DMS53 (cell line): ENCODE data around the gene DCUN1D1.
A peak's percentile ranks its signal among the peaks of the same experiment; 100 is the strongest.

Experiments
- DNase-seq: peaks from one replicate; lab custom pipeline; 2025; lab: John Stamatoyannopoulos, UW

The DCUN1D1 gene

DNA sequence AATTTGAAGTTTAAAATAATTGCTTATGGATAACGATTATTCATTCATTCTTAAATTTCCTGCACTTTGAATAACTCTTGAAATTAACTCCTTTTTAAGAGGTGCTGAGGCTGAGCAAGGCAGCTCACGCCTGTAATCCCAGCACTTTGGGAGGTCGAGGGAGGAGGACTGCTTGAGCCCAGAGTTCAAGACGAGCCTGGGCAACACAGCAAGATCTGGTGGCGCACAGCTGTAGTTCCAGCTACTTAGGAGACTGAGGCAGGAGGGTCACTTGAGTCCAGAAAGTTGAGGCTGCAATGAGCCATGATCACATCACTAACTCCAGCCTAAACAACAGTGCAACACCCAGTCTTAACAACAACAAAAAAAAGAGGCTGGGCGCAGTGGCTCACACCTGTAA, 8.0 kb downstream of the DCUN1D1 start:
- DNase-seq, result no peak

DNA sequence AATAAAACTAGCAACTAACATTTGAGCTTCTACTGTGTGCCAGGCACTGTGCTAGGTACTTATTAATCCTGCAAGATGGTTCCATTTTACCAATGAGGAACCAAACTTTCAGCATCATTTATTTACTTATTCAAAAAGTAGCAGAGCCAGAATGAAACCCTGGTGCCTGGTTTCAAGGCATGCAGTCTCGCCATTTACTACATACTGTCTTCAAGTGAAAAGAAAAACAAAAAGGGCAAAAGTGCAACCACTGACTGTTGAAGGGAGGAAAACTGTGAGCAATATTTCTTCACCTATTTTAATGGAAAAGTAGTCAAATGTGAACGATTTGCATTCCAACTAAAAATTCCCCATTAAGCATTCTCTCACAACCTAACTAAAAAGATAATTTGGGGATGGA, 8.7 kb downstream of the DCUN1D1 start:
- no peak for DNase-seq

DNA sequence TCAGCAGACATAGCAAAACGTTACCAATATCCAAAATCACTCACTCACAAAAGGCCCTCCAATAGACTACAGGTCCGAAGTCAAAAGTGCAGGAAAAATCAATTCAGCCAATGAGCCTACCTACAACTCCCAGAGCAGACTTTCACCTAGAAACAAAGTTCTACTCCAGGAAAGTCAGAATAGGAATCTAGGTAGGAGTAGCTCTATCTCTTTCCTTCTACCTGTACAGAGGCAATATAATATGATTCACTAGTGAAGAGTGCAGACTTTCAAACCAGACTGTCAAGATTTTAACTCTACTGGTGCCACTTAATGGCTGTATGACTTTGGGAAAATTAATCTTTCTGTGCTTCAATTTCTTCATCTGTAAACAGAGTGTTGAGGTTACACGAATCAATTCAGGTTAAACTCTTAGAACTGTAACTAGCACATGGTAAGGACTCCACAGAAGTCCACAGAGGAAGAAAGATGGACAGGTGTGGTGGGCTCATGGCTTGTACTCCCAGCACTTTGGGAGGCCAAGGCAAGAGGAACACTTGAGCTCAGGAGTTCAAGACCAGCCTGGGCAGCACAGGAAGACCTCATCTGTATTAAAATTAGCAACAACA, 9.4 kb downstream of the DCUN1D1 start:
- DNase-seq, result no peak

DNA sequence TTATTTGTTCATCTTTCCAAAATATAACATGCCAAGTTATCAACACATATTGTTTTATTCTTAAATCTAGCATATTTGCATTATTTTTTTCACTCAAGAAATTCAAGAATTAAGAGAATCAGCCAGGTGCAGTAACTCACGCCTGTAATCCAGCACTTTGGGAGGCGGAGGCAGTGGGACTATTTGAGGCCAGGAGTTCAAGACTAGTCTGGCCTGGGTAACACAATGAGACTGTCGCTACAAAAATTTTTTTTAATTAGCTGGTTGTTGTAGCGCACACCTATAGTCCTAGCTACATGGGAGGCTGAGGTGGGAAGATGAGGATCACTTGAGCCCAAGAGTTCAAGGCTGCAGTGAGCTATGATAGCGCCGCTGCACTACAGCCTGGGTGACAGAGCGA, 10.5 kb downstream of the DCUN1D1 start:
- no peak for DNase-seq

DNA sequence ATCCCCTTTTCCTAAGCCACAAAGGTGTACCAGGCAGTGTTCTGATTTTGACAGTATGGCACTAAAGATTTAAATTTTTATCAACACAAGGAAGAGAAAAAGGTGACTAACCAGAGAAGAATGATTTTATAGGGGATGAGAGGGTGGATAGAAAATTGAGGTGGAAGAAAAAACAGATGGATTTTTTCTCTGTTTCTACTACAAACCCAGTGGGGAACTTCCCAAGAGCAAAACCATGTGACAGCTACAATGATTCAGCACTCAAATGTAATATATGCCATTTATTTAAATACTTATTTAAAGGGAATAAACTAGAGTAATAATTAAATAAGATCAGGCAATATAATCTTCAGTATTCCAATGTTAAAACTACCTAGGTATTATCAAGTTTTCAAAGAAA, 11.1 kb downstream of the DCUN1D1 start:
- no peak for DNase-seq

DNA sequence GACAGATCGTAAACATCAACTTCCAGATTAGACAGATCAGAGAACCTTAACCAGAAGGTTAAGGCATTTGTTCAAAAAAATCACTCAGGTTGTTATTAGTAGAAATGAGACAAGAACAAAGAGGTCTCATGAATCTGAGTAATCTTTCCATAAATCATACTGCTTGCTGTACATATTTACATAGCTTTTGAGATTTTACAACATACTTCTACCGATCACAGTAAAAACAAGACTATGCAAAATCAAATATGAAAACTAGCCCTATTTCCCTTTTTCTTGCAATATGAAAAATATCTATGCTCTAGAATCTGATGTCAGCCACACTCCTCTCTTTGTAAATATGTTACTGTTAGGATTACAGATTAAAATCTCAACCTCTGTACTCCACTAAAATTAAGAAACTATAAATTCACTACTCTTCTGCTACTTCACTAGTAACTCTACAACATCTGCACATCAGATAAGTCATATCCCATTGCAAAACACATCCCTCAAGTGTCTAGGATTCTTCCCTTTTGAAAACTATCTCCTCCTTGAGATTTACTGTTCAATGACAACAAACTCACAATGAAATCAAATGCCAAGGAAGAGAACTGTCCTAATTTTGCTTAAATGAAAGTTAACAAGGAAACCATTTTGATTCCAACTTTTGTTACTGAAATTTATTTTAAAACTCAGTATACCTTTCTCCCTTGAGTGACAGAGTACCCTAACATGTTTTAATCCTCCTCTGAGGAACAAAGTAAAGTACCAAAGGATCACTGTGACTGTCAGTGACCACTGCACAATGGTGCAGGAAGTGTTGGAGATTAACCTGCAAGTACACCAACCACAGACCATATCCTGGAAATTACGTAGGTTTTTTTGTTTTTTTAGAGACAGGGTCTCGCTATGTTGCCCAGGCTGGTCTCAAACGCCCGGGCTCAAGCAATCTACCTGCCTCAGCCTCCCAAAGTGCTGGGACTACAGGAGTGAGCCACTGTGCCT, 12.8 kb downstream of the DCUN1D1 start:
- DNase-seq, result no peak

DNA sequence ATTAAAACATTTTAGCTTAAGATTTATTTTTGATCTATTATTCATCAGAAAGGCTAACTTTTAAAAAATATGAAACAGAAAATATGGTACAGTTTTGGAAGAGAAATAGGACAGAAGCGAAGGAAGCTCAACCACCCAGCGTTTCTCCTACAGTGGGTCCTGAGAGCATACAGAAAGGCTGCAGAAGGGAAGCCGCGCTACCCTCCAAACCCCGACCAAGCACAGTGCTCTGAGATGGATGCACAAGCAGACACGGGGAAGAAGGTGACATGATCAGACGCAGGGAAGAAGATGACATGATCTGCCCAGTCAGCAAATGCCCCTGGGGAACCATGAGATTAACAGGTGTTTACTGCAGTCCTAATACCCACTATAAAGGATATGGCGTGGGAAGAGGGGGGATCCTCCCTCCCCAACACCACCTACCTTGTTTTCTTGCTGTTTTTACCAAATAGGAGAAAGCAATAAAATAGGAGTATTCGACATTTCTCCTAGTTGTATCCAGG, 14.4 kb downstream of the DCUN1D1 start:
- no peak for DNase-seq

DNA sequence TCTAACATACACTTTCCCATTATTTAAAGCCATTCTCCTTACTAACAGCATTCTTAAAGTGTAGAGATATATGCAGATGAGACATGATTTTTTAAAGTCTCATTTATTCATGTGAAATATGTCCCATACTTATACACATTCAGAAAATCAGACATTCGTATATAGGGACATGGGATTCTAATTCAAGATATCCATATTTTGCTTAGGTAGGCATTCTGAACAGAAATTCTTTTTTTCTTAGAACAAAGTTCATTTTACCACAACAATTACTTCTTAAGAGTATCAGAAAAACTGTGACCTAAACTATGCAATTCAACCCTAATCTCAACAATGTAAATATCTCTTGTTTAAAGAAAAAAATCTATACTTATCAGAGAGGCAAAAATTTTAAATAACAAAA, 16.2 kb downstream of the DCUN1D1 start:
- DNase-seq, result no peak

DNA sequence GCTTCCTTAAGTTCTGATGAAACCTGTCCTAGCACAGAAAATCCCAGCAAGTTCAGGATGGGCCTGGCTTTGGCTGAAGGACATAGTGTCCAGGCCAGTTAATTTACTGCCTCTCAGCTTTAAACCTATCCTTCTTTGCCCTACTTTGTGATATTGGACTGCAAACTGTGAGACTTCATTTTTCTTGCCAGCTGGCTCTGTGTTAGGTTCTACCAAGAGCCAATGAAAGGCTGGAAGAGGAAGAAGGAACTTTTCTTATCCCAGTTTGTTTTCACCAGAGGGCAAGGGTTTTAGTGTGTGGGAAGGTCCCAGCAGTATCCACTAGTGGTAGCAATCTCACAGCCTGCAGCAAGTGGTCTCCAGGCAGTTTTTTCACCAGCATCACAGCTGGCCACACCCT, 18.2 kb downstream of the DCUN1D1 start:
- no peak for DNase-seq

DNA sequence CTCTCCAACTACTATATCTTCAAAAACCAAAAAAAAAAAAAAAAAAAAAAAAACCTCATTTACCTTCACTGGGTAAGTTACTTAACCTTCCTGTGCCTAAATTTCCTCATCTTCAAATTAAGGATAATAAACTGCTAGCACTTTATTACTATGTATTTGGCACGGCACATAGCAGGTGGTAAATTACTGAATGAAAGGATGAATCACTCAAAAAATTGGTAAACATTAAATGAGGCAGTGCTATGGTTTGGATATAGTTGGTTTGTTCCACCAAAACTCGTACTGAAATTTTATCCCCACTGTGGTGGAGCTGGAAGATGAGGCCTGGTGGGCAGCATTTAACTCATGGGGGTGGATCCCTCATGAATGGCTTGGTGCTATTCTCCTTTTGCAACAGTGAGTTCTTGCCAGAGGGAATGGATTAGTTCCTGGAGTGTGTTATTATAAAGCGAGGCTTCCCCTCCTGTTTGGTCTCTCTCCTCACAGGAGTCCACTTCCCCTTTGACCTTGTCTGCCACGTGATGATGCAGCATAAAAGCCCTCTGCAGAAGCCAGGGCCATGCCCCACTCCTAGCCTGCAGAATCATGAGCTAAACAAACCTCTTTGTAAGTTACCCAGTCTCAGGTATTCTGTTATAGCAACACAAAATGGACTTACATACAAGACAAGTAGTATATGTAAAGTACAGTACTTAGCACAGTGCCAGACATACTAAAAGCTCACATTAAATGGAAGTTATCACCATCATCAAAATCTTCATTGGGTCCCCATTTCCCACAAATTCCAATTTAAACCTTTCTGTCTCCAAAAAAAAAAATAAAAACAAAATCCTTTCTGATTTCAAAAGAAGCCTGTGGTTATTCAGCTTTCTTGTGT, 20.6 kb downstream of the DCUN1D1 start:
- no peak for DNase-seq

DNA sequence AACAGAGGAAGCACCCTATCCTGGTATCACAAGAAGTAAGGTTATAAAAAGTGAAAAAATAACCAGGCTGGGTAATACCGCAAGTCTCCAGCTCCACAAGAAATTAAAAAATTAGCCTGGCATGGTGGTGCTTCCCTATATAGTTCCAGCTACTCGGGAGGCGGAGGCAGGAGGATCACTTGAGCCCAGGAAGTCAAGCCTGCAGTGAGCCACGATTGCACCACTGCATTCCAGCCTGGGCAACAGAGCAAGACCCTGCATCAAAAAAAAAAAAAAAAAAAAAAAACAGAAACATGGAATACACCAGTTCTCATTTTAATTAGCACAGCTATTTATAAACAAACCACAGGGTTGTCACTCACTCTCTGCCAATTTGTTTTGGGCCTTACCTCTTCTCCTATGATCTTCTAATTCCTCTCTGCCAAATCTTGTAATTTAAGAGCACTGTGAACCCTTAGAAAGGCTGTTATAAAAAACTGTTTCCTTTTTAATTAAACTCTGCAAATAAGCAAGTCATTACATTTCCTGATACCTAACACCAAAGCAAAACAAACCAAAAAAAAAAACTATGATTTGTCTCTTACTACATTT, 22.6 kb downstream of the DCUN1D1 start:
- no peak for DNase-seq

DNA sequence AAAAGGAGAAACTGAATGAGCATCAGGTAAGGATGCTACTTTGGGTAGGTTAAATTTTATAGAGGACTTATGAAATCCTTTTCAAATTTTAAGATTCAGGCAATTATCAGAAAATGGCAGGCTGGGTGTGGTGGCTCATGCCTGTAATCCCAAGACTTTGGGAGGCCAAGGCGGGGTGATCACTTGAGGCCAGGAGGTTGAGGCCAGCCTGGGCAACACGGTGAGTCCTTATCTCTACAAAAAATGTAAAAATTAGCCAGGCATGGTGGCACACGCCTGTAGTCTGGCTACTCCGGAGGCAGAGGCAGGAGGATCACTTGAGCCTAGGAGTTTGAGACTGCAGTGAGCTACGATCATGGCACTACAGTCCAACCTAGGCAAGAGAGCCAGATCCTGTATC, 23.1 kb downstream of the DCUN1D1 start:
- no peak for DNase-seq

DNA sequence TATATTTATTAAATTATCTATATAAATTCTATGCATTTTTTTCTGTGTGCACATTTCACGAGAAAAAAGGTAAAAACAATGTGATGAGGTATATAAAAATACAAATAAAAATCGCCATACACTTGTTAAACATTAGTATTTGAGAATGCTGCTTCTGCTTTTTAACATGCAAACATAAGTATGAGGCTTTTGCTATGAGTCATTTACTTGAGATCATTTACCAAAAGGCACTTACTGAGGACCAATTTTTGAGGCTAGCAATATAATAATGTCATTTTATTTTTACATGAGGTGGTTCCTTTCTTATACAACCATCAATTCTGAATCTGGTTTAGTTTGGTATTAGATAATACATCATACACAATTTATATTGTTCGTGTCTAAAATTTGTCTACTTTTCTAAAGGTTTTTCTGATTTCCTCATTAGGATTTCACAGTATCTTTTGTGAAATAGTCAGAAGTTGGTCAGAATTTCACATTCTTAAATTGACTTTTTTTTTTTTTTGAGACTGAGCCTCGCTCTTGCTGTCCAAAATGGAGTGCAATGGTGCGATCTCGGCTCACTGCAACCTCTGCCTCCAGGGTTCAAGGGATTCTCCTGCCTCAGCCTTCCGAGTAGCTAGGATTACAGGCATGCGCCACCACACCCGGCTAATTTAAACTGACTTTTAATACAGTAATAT, 25.6 kb downstream of the DCUN1D1 start:
- DNase-seq, result no peak

DNA sequence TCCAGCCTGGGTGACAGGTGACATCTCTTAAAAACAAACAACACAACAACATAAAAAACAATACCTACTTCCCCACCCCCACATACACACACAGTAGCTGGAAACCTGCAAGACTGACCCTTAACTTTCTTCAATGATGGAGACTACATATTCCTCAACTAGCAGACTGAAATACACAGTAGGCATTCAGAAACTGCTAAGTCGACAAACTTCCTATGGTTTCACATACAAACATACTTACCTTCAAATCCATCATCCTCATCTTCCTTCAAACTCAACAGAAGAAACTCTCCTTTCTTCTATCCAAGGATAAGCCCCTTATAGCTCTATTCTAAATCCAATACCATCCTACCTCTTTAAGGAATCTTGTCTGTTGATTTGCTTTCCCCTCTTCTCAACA, 30.6 kb downstream of the DCUN1D1 start:
- no peak for DNase-seq

DNA sequence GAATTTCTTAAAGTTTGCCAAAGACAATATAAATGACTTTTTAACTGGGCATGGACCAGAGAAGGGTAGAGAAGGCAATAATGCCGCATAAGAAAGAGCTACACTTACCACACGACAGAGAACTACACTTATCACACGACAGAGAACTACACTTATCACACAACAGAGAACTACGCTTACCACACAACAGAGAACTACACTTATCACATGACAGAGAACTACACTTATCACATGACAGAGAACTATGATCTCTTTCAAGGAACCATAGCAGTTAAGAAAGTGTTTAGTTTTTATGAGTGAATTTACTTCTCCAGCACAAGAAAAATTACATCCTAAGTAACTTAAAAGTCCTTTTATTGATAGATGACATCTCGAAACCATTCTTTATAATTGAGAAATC, 32.0 kb downstream of the DCUN1D1 start:
- DNase-seq, result no peak

DNA sequence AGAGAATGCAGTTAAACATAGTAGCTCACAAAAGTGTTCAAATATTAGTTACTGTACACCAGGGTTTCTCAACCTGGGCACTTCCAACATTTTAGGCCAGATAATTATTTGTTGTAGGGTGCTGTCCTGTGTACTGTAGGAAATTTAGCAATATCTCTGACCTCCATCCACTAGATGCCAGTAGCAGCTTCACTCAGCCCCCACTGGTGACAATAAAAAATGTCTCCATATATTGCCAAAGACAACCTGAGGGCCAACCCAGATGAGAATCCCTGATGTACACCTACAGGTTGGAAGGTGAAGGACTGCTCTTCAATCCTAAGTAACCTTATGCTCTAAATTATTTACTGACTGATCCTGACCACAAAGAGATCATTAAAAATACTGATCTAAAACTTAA, 32.5 kb downstream of the DCUN1D1 start:
- peak; percentile 54 for DNase-seq

DNA sequence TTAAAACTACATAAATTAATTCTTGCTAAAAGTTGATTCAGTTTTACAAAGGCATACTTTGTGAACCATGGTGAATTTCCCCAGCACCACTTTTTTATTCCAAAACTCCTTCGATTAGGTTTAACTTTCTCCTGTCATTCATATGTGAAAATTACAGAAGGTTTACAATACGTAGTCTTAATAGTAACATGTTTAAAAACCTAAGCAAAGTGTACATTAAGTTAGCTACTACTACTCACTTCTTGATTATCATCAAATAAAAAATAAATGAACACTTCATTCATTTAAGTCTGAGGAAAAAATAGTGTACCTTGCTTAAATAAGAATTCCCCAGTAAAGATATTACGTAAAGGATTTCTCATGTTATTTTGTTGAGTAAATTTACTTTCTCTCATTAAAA, 38.6 kb downstream of the DCUN1D1 start:
- DNase-seq, result no peak

DNA sequence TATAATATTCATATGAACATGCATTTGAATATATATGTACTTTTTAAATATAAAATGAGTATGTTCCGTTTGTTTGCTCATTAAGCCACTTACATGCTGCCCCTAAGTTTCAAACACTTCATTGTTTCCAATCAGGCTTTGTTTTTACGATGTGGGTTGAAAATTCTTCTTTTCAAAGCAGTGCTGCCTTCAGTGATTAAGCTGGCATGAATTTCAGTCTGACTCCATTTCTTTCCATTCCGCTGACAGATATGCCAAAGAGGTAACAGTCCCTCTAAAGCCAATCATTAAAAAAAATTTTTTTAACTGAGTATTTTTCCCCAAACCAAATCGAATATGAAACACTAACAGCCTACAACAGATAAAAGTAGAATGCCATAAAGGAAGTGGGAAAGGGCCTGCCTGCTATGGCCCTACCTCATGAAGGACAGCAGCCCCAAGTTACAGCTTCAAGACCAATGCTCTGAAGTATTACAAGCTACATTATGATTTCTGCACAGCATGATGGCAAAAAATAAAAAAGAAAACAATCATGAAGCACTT, 40.0 kb downstream of the DCUN1D1 start:
- no peak for DNase-seq

DNA sequence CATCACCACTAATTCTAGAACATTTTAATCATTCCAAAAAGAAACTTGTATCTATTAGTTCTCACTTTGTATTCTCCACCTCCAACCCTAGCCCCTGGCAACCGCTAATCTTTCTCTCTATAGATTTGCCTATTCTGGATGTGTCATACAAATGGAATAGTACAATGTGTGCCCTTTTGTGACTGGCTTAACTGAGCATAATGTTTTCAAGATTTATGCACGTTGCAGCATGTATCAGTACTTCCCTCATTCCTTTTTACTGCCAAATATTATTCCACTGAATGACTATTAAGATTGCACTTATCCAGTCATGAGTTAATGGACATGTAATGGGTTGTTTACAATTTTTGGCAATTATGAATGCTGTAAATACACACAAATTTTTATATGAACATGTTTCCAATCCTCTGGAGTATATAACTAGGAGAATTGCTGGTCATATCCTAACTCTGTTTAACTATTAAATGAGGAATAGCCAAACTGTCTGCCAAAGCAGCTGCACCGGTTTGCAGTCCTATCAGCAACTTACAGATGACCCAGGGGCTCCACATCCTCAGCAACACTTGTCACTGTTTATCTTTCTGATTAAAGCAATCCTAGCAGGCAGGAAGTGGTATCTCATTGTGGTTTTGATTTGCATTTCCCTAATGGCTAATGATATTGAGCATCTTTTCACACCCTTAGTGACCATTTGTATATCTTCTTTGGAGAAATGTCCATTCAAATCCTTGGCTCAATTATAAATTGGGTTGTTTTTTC, 42.9 kb downstream of the DCUN1D1 start:
- peak; percentile 71 for DNase-seq

DNA sequence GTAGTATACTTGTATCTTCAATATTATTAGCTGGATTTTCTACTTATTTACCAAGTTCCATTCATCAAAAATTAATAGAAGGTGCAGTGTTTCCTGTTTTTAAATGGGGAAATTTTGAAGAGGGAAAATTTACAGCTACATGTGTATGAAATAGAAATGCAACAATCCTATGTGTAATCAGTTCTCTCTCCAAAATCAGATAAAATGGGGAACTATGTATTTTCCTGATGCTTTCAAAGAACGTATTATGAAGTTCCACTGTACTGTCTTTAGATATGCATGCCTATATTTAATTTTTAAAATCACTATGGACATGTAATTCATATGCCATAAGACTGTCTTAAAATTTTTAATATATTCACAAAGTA, 43.4 kb downstream of the DCUN1D1 start:
- DNase-seq, result no peak
